Right renal cortex interstitium (tissue), 3 donors: ENCODE data around the gene COX6A1. TPM values are rescaled to one million over a fixed set of nuclear protein-coding genes. Genes with fewer than 3 reads are reported as not detected.
"Not testable (repeated sequence)": the region's sequence is repeated elsewhere in the genome, so short reads cannot be mapped to it uniquely, and the experiment has no call there.

Experiments
- DNase-seq, 3 donors: peaks; one replicate each; pipeline ENCODE4 v3.0.0-alpha.2; 2013; ENCODE audit warnings: low read depth in 3 of 3, low spot score in 2 of 3
- polyA plus RNA-seq, 3 donors: library from polyadenylated mRNA; unstranded; fragments of 120-200 nt; gene quantifications; one replicate each; pipeline ENCODE4 v1.2.1, GENCODE V29; 2013; ENCODE audit not compliant: insufficient read length in 3 of 3

Gene COX6A1
- polyA plus RNA-seq, 3 donors, result 293 to 339 (median 323) TPM

DNA sequence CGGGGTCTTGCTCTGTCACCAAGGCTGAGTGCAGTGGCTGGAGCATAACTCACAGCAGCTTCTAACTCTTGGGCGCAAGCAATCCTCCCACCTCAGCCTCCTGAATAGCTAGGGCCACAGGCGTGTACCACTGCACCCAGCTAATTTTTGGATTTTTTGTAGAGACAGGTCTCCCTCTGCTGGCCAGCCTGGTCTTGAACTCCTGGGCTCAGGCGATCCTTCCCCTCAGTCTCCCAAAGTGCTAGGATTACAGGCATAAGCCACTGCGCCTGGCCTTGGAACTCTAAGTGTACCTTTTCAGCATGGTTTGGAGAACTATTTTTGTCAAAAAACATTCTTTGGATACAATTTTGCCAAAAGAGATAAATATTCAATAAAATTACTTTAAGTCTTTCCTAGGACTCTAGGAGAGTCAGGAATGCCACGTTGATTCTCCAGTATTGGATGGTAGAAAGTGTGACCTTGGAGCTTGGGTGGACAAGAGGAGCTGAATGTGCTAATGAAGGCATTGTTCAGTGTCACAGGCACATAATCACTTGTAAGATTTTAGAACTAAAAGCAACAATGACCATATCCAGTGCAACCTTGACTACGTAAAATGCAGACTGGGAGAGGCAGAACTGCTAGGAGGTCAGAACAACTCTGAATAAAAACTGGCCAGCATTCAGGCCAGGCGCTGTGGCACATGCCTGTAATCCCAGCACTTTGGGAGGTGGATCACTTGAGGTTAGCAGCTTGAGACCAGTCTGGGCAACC lies 28.8 kb downstream of the COX6A1 start:
- no peak for DNase-seq

DNA sequence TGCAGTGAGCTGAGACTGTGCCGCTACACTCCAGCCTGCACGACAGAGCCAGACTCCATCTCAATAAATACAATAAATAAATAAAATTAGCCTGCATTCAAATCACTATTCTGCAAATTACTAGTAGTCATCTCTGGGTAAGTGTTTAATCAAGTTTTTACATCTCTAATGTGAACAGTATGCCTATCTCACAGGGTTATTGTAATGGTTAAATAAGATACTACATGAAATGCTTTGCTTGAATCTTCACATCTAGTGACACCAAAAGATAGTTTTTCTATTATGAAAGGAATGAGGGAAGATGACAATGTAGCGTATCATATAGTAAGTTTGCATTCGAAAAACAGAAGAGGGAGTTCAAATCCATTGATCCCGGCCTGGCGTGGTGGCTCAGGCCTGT lies 29.5 kb downstream of the COX6A1 start:
- no peak for DNase-seq

DNA sequence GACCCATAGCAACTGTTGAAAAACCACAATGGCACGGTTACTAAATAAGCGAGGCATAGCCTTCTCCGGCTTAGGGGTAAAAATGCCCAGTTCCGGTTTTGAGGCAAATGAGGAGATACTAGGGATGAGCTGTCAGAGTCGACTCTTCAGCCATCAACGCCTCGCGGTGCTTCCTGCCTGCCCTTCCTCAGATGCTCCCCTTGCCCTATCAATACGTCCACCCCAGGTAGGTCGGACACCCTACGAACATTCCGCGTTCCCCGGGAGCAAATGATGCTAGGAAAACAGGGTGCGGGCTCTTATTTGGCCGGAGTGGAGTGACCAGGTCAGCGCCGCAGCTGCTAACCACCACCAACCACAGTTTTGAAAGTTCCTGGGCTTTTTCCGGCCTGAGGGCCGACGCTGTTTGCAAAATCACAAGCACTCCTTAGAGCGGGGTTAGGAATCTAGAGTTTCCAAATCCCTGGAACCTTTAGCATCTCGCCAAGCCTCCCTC lies 30.5 kb downstream of the COX6A1 start:
- no peak for DNase-seq

DNA sequence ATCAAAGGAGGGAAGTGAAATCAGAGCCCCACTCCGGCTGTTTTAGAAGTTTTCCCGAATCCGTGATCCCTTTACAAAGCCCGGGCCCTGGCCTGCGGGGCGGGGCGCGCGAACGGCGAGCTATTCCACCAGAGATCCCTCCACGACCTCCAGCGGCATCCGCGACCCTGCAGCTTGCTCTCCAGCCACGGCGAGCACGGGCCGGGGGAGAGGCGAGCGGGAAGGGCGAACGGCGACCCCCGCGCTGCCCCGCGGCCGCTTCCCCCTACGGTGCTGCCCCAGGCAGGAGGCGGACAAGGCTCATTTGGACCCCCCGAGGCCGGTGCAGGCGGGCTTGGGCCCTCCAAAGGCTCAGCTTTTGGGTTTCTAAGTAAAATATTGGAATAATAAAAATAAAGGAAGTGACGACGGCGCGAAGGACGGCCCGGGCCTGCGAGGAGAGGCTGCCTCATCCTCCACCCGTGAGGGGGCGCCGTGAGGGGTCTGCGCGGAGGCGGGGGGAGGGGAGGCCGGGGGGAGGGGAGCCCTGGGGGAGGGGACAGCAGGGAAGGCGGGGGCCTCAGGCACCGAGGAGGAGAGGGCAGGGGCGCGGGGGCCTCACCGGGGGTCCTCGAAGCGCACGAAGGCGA lies 31.0 kb downstream of the COX6A1 start:
- no peak for DNase-seq

DNA sequence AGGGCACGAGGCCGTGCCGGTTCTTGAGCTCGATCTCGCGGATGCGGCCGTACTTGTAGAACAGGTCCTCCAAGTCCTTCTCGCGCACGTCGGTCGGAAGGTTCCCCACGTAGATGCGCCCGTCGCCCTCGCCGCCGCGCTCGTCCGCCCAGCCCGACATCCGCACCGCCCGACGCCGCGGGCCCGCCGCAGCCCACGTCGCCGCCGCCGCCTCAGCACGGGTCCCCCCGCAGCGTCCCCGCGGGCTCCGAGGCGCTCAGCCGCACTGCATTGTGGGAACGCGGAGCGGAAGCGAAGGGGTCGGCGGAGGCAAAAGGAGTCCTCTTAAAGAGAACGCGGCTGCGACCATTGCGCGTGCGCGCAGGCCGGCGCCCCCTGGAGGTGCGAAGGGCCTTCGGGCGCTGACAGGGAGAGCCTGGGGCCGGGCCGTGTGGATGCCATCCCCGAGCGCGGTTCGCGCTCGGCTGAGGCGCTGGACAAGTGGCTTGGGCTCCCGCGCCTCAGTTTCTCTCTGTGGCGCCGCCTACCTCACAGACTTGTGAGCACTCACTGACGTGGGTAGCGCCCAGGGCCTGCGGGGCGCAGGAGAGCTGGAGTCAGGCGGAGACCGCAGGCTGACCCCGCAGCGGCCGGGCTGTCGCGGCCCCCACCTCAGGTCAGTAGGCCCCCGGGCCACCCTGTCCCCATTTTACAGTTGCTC lies 31.7 kb downstream of the COX6A1 start, which contains the start of gene SRSF9:
Gene SRSF9 (minus strand): TSS at position 299 of the 700 bp plus-strand sequence. CDS start 139 bp downstream, at position 160.
- DNase-seq, result peak; percentile 89 to 92 (median 91)

DNA sequence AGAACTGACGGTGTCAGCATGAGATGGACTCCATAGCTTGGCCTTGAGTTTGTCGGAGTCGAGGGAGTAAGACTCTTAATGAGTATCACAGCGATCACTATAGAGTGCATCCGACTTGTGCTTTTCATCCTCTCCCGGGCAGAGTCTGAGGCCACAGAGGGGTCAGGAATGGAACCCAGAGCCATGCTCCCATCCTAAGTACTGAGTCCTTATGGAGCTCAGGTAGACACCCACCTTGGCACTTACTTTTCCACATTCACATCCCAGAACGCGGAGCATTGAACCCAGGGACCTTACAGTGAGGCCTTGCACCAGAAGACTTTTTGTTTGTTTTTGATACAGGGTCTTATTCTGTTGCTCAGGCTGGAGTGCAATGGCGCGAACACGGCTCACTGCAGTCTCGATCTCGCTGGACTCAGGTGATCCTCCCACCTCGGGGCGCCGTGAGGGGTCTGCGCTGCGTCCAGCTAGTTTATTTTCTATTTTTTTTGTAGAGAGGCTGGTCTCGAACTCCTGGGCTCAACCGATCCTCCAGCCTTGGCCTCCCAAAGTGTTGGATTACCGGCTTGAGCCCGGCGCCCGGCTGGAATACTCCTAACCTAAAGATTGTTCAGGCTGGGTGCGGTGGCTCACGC lies 32.4 kb downstream of the COX6A1 start:
- no peak for DNase-seq

DNA sequence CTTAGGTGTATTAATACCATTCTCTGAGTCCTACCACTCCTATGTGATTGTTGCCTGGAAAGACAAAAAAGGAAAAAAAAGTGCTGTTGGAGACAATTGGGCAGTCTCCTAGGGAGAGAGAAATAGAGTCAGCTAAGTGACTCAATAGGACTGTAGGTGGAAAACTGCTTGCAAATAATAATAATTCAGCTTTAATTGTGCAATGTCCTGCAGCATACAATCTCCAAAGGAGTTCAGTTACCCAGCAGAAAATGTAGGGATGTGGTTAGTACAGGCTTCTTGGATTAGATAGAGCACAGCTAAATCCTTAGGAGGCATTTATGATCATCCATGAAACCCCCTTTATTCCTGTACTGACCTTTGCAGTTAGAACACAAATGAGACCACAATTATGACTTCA lies 34.6 kb downstream of the COX6A1 start:
- DNase-seq, result no peak

DNA sequence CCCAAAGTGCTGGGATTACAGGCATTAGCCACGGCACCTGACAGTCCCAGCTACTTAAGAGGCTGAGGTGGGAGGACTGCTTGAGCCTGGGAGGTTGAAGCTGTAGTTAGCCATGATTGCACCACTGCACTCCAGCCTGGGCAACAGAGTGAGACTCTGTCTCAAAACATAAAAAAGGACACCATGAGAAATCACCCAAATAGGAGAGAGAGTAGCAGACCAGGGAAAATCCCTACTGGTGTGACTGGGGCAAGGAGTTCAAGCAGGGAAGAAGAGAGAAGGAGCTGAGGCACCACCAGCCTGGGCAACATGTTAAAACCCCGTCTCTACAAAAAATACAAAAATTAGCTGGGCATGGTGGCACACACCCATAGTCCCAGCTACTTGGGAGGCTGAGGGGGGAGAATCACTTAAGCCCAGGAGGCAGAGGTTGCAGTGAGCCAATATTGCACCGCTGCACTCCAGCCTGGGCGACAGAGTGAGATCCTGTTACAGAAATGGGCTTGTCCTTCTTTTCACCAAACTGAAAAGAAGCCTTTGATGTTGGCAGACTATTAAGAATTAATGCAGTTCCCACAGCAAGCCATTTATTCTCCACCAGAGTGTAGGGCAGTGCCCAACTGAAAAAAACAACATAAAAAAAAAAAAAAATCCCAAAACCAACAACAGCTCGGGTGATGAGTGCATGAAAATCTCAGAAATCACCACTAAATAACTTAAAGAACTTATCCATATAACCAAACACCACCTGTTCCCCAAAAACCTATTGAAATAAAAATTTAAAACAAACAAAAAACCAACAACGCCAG lies 36.1 kb downstream of the COX6A1 start:
- no peak for DNase-seq

DNA sequence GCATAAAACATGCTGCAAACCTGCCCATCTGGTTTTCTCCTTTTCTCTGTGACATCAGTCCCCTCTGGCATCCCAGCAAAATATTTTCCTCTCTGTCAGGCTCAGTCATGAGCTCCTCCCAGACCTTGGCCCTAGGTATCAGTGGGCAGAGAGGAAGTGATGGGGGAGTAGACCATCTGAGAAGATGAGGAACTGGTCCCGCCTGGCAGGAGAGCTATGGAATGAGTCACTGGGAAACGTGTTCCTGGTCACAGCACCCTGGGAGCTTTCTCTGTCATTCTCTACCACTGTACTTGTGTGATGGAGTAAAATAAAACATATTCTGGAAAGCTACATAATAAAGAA lies 36.7 kb downstream of the COX6A1 start:
- no peak for DNase-seq

DNA sequence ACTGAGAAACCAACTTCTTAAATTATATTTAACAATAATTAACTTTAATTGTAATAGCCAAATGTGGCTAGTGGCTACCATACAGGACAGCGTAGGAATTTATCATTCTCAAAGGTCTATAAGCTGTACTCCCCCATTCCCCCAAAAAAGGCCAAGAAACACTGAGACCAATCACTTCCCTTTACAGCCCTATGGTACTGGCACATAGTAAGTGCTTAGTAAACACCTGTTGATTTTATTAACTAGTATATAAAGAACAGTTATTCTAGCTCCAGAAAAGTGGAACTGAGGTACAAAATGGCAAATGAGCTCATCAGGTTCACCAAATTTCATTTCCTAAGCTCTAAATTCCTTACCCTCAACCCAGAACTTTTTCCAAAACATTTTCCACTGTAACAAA lies 37.7 kb downstream of the COX6A1 start:
- no peak for DNase-seq

DNA sequence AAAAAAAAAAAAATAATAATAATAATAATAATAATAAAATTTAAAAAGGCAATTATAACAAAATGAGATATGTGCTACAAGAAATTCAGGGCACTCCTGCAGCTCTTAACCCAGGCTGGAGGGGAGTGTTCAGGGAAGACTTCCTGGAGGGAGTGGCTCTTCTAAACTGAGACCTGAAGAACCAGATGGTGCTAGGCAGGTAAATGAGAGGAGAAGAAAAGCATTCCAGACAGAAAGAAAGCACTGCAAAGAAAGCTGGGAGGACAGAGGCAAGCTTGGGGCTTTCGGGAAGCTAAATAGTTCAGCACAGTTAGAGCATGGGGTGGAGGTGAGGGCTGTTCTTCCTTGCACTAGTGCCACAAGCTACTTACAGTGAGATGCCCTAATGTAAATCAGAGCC lies 41.5 kb downstream of the COX6A1 start:
- no peak for DNase-seq

DNA sequence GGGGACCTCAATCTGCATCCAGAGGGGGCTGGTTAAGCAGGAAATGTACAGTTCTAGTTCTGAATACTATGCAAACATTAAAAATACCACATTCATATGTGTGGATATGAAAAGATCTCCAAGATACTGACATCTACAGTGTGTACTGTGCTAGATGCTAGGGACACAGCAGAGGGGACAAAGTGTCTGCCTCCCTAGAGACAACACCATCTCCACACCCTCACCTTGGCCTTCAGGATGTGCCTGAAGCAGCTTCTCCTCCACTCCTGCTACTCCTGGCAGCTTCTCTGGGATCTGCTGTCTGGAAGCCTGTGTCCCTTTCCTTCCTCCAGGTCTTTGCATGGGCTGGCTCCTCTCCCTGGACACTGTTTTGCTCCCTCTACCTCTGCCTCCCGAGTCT lies 42.3 kb downstream of the COX6A1 start:
- no peak for DNase-seq

DNA sequence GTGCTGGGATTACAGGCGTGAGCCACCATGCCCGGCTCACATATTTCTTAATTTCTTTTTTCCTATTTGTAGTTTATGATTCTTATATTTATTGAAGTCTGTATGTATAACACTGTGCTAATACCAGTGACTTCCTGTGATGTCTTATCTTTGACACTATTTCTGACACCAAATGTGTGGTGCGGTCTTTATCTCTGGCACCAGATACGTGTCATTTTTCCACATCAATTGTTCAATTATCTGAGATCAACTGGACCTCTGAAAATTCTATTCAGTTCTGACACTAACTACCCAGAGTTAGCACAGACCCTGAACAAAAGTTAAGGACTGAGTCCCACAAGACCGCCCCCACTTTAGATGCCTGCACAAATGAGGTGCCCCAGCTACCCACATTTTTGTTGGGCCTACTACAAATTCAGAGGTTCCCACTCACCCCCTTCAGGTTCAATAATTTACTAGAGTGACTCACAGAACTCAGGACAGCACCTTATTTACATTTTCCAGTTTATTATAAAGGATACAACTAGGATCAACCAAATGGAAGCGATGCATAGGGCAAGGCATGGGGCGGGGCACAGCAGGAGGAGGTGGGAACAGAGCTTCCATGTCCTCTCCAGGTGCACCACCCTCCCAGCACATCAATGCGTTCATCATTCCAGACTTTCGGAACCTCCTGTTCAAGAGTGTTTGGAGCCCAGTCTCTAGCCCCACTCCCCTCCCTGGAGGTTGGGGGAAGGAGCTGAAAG lies 43.3 kb downstream of the COX6A1 start:
- DNase-seq, result no peak

DNA sequence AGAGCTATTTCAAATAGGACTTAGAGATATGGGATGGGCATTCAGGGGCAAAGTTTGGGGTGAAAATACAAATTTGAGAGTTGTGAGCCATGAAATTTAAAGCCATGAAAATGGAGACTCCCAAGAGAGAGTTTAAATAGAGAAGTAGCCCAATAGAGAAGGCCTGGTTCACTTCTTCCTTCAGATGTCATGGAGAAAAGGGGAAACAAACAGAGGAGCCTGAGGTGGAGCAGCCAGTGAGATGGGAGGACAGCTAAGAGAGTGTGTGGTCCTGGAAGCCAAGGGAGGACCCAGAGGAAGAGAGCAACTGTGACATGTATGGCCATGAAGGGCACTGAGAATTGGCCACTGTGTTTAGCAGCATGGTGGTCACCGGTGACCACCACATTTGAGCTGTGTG lies 45.7 kb downstream of the COX6A1 start:
- no peak for DNase-seq

DNA sequence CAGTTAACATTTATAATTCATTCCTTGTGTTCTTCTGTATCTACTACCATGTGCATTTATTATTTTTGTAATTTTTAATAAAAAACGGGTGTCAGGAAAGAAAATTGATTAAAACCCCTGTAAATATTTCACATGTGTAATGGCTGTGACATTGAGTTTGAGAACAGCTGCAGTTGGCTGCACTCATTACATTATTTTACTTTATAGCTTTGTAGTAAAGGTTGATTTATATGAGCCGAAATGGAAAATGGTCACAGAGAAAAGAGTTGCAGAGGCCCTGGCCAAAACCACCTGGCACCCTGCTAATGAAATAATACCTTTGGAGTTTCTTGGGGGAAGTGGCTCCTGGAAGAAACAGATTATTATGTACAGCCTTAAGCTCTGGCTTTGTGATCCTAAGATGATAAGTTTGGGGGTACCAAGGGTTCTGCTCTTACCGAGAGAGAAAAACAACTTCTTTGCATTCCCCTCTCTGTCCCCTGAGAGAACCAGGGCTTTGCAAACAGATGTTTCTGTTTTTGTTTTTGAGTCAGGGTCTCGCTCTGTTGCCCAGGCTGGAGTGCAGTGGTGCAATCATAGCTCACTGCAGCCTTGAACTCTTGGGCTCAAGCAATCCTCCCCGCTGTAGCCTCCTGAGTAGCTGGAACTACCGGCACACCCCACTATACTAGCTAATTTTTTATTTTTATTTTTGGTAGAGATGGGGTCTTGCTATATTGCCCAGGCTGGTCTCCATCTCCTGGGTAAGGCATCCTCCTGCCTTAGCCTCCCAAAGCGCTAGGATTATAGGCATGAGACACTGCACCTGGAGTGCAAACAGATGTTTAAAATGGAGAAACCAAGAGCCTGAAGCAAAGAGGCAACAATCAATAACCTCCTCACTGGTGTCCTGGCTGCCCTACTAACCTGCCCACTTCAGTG lies 48.3 kb downstream of the COX6A1 start:
- DNase-seq, result no peak

DNA sequence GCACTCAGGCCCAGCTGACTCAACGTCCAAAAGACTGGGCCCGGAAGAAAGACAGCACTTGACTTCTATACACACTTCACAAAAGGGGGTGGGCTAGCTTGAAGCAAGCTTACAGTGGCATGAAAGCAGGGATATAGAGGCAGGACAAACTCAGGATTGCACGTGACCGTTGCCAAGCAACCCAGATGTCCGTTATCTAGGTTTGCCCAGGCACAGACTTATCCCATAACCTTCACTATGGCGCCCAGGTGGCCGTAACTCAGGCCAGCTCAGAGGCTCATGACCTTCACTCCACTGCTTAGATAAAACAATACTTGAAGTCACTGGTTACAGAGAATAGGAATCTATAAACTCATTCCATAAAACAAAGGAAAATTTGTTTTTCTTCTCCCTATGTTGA lies 49.6 kb downstream of the COX6A1 start:
- not testable (repeated sequence) for DNase-seq

DNA sequence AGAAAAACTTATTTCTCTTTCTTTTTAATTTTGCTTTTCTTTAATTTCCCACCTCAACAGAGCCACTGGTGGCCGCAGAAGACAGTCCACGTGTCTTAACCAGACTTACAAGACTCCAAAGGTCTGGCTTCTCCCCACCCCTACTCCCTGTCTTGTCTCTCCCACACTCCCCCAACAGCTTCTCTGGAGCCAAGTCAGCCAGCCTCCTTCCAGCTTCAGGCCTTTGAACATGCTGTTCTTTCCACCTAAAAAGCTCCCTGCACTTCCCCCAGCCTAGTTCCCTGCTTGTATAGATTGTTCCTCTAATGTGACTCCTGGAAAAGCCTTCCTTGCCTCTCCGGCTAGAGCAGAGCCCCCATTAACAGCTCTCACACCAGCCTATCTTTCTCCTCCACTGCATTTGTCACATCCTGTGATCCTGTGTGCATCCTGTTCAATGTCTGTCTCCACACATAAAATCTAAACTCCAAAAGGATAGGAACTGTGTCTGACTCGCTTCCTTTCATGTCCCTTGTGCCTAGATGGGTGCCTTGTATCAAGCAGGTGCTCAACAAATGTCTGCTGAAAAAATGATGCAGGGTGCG lies 50.2 kb downstream of the COX6A1 start:
- DNase-seq, result no peak

DNA sequence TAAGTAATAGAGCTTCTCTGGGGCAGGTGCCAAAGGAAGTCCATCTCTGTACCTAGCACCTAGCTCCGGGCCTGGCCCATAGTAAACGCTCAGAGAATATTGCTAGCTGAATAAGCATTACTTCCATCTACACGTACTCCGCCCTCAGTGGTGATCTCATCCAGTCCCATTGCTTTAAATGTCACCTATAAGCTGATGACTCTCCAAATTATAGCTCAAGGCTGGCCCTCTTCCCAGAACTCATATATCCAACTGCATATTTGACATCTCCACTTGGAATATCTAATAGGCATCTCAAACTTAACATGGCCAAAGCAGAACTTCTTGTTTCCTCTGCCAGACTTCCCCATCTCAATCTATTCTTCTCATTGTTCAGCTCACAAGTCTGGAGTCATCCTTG lies 51.1 kb downstream of the COX6A1 start:
- DNase-seq, result no peak
